ENCODE measurements around the gene TMEM115.

Gene TMEM115

DNA sequence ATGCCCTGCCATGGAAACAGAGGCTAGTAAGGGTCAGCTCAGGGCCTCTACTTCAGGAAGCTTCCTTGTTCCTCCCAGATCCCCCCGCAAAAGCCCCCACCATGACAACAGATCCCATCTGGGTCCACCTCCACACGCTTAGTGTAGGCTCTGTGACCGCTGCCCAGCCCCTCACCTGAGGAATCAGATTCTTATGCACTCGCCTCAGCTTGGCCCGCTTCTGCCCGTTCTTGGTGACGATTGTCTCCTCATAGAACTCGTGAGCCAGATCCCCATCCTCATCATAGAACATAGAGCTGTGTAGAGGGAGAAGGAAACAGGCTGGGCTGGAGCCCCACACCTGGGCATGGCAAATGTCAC lies 33.2 kb downstream of the TMEM115 start:
- no peak overlapping the region for H3K27ac ChIP-seq (replicated peaks; ENCODE audit: low read length)
- H3K23ac ChIP-seq (ENCODE audit: low read depth, low read length, poor library complexity) = no peak overlapping the region
- H3K9ac ChIP-seq (ENCODE audit: low read depth, low read length, poor library complexity) = no peak overlapping the region
- no peak overlapping the region for H4K91ac ChIP-seq (ENCODE audit: low read depth, low read length, poor library complexity)
- peaks cover 29 to 51% of the 10 kb centered on the region in 2 donors for H3K36me3 ChIP-seq (replicated peaks in 1 of 2; ENCODE audit: control insufficient read depth in 2 of 2, insufficient read depth in 2 of 2, low read length in 2 of 2)
- no peak overlapping the region for H2BK15ac ChIP-seq (ENCODE audit: low read length)
- peaks cover 10% of the 10 kb centered on the region for H3K79me1 ChIP-seq (ENCODE audit: low read depth, low read length)
- H3K4me2 ChIP-seq (ENCODE audit: insufficient read depth, low read length, poor library complexity, severe bottlenecking) = no peak overlapping the region
- no CpG with 5 or more reads among the region's 8 CpGs for whole genome bisulfite sequencing, 2 donors (ENCODE audit: extremely low coverage in 2 of 2, insufficient read length in 2 of 2, insufficient replicate concordance in 1 of 2)
- no peak overlapping the region for H2BK12ac ChIP-seq (ENCODE audit: low read length)
- H3K4ac ChIP-seq (ENCODE audit: low read length) = no peak overlapping the region
- no peak overlapping the region for H2AFZ ChIP-seq (ENCODE audit: low read length)
- no peaks in the 10 kb centered on the region for H3K27me3 ChIP-seq (ENCODE audit: control insufficient read depth in 3 of 3, insufficient read depth in 3 of 3, low read depth in 1 of 3, low read length in 3 of 3)
- no peak overlapping the region for H4K8ac ChIP-seq (ENCODE audit: low read depth, low read length)
- no peak overlapping the region for H2BK120ac ChIP-seq (ENCODE audit: low read depth, low read length)
- peaks cover 20% of the 10 kb centered on the region in 2 donors for H3K4me1 ChIP-seq (ENCODE audit: control insufficient read depth in 2 of 2, insufficient read depth in 1 of 2, low read depth in 1 of 2, low read length in 2 of 2)
- H3K9me3 ChIP-seq (replicated peaks in 1 of 2; ENCODE audit: control insufficient read depth in 2 of 2, insufficient read depth in 1 of 2, low read depth in 1 of 2, low read length in 2 of 2) = no peaks in the 10 kb centered on the region
- H2BK5ac ChIP-seq (ENCODE audit: low read length) = no peak overlapping the region
- no peak overlapping the region for H3K14ac ChIP-seq (ENCODE audit: low read length)
- no peak overlapping the region for H3K18ac ChIP-seq (ENCODE audit: low read length)
- H2AK5ac ChIP-seq (ENCODE audit: low read depth, low read length) = no peak overlapping the region
- DNase-seq (ENCODE audit: low spot score) = no peak
- H3K4me3 ChIP-seq (ENCODE audit: low read length in 2 of 2) = no peak overlapping the region

DNA sequence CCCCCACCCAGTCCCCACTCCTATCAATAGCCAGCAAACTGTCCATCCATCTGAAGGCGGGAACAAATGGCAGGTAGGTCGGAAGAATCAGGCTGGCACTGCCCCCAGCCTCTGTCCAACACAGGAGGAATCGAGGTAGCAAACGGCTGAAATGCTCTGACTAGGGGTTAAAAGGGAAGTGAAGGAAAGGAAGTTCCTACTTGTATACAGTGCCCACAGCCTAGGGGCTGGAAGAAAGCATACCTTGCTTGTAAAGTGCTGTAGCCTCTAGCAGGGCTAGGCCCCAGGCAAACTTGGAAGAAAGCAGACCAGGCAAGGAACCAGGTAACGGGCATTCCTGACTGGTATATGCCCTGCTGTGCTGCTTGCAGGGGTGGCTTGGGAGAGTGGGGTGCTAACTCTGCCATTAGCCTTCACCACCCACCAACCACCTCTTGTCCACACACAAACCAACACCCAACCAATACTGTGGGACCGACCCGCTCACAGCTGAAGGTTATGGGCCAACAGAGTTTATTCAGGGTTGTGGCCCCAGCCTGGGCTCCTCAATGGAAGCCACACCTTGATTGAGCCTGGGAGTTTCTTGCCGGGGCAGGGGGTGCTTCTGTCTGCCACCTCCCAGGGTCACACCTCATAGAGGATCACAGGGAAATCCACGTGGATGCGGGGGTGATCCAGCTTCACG lies 33.7 kb downstream of the TMEM115 start:
- no peak overlapping the region for H2BK120ac ChIP-seq (ENCODE audit: low read depth, low read length)
- no peak overlapping the region for H3K4me3 ChIP-seq (ENCODE audit: low read length in 2 of 2)
- no peak overlapping the region for H3K4me2 ChIP-seq (ENCODE audit: insufficient read depth, low read length, poor library complexity, severe bottlenecking)
- H4K8ac ChIP-seq (ENCODE audit: low read depth, low read length) = no peak overlapping the region
- H3K4me1 ChIP-seq (ENCODE audit: control insufficient read depth in 2 of 2, insufficient read depth in 1 of 2, low read depth in 1 of 2, low read length in 2 of 2) = peaks cover 20 to 21% of the 10 kb centered on the region in 2 donors
- no peaks in the 10 kb centered on the region for H3K9me3 ChIP-seq (replicated peaks in 1 of 2; ENCODE audit: control insufficient read depth in 2 of 2, insufficient read depth in 1 of 2, low read depth in 1 of 2, low read length in 2 of 2)
- no peak overlapping the region for H3K9ac ChIP-seq (ENCODE audit: low read depth, low read length, poor library complexity)
- no peak overlapping the region for H2BK12ac ChIP-seq (ENCODE audit: low read length)
- no peaks in the 10 kb centered on the region for H3K27me3 ChIP-seq (ENCODE audit: control insufficient read depth in 3 of 3, insufficient read depth in 3 of 3, low read depth in 1 of 3, low read length in 3 of 3)
- H2BK15ac ChIP-seq (ENCODE audit: low read length) = no peak overlapping the region
- no peak overlapping the region for H4K91ac ChIP-seq (ENCODE audit: low read depth, low read length, poor library complexity)
- H3K4ac ChIP-seq (ENCODE audit: low read length) = no peak overlapping the region
- peaks cover 24 to 46% of the 10 kb centered on the region in 2 donors for H3K36me3 ChIP-seq (replicated peaks in 1 of 2; ENCODE audit: control insufficient read depth in 2 of 2, insufficient read depth in 2 of 2, low read length in 2 of 2)
- no peak overlapping the region for H3K27ac ChIP-seq (replicated peaks; ENCODE audit: low read length)
- no peak overlapping the region for H3K18ac ChIP-seq (ENCODE audit: low read length)
- no peak for DNase-seq (ENCODE audit: low spot score)
- H2AK5ac ChIP-seq (ENCODE audit: low read depth, low read length) = no peak overlapping the region
- H3K79me1 ChIP-seq (ENCODE audit: low read depth, low read length) = peaks cover 10% of the 10 kb centered on the region
- H2AFZ ChIP-seq (ENCODE audit: low read length) = no peak overlapping the region
- H3K14ac ChIP-seq (ENCODE audit: low read length) = no peak overlapping the region
- no peak overlapping the region for H3K23ac ChIP-seq (ENCODE audit: low read depth, low read length, poor library complexity)
- no peak overlapping the region for H2BK5ac ChIP-seq (ENCODE audit: low read length)
- no CpG with 5 or more reads among the region's 11 CpGs for WGBS, 2 donors (ENCODE audit: extremely low coverage in 2 of 2, insufficient read length in 2 of 2, insufficient replicate concordance in 1 of 2)

DNA sequence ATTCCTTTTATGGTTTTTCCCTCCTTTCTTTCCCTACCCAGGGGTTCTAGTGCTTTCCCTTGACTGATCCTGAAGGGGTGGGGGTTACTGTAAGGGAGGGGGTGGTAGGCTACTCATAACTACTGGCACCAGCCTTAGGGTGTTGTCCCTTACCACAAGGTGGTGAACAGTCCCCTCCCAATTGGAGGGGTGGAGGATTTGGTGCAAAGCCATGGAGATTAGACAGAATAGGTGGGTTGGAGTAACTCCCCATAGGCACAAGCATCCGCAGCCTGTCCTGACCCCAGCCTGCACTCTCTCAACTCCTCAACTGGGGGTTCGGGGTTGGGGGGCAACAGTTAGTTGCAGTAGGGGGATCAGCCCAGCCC lies 34.2 kb downstream of the TMEM115 start:
- Histone ChIP-seq H3K27me3 (ENCODE audit: control insufficient read depth in 3 of 3, insufficient read depth in 3 of 3, low read depth in 1 of 3, low read length in 3 of 3) (no peaks in the 10 kb centered on the region), H4K8ac (ENCODE audit: low read depth, low read length) (no peak overlapping the region)
- WGBS, 2 donors (ENCODE audit: extremely low coverage in 2 of 2, insufficient read length in 2 of 2, insufficient replicate concordance in 1 of 2) = no CpG with 5 or more reads among the region's 2 CpGs

DNA sequence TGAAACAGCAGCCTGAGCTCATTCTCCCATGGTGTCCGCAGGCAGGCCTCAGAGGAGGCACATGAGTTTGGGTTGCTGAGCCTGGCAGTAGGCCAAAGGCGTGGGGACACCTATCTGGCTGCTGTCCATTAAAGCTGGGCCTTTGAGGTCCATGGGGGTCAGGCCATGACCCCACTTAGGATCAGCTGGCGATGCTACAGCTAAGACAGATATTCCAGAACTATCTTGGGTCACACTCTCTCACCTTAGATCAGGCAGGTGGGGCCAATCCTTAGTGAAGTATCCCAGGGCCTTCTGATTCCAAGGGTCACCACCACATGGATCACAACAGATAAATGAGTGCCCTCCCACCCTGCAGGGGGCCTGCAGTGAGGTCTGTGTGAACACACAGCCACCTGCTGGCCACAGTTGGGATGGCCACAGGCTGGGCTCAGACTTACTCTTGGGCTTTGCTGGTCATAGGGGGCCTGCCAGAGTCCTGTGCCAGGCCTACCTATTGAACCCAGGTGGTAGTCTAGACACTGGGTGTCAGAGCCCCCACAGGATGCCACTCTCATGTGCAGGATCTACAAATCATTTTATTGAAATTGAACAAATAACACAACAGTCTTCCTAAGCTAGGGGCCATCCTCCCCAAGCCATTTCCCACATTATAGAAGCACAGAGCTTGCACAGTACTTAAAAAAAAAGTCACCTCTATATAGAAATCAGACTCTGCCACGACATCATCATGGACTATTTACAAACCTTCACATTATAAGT lies 34.8 kb downstream of the TMEM115 start:
- Histone ChIP-seq H2BK120ac (ENCODE audit: low read depth, low read length) (no peak overlapping the region), H2BK15ac (ENCODE audit: low read length) (no peak overlapping the region), H2AFZ (ENCODE audit: low read length) (no peak overlapping the region), H3K4me1 (ENCODE audit: control insufficient read depth in 2 of 2, insufficient read depth in 1 of 2, low read depth in 1 of 2, low read length in 2 of 2) (peaks cover 28 to 32% of the 10 kb centered on the region in 2 donors), H2AK5ac (ENCODE audit: low read depth, low read length) (peak overlapping the region; percentile 38), H3K23ac (ENCODE audit: low read depth, low read length, poor library complexity) (no peak overlapping the region), H3K27me3 (ENCODE audit: control insufficient read depth in 3 of 3, insufficient read depth in 3 of 3, low read depth in 1 of 3, low read length in 3 of 3) (no peaks in the 10 kb centered on the region), H3K79me1 (ENCODE audit: low read depth, low read length) (peaks cover 17% of the 10 kb centered on the region), H2BK12ac (ENCODE audit: low read length) (no peak overlapping the region), H3K36me3 (replicated peaks in 1 of 2; ENCODE audit: control insufficient read depth in 2 of 2, insufficient read depth in 2 of 2, low read length in 2 of 2) (peaks cover 17 to 42% of the 10 kb centered on the region in 2 donors), H3K9ac (ENCODE audit: low read depth, low read length, poor library complexity) (no peak overlapping the region), H3K18ac (ENCODE audit: low read length) (peak overlapping the region; percentile 25), H3K4ac (ENCODE audit: low read length) (no peak overlapping the region), H3K14ac (ENCODE audit: low read length) (no peak overlapping the region), H4K91ac (ENCODE audit: low read depth, low read length, poor library complexity) (peak overlapping the region; percentile 28), H3K27ac (replicated peaks; ENCODE audit: low read length) (no peak overlapping the region), H3K4me2 (ENCODE audit: insufficient read depth, low read length, poor library complexity, severe bottlenecking) (no peak overlapping the region), H4K8ac (ENCODE audit: low read depth, low read length) (no peak overlapping the region), H3K9me3 (replicated peaks in 1 of 2; ENCODE audit: control insufficient read depth in 2 of 2, insufficient read depth in 1 of 2, low read depth in 1 of 2, low read length in 2 of 2) (no peaks in the 10 kb centered on the region), H3K4me3 (ENCODE audit: low read length in 2 of 2) (peak overlapping the region in 1 of 2 donors; percentile 0), H2BK5ac (ENCODE audit: low read length) (no peak overlapping the region)
- DNase-seq (ENCODE audit: low spot score) = no peak
- WGBS, 2 donors (ENCODE audit: extremely low coverage in 2 of 2, insufficient read length in 2 of 2, insufficient replicate concordance in 1 of 2) = no CpG with 5 or more reads among the region's 4 CpGs

More for the DNA sequence above, 34.2 kb downstream of the TMEM115 start:
- Histone ChIP-seq H4K91ac (ENCODE audit: low read depth, low read length, poor library complexity) (no peak overlapping the region), H3K27ac (replicated peaks; ENCODE audit: low read length) (no peak overlapping the region), H2BK12ac (ENCODE audit: low read length) (no peak overlapping the region), H3K4me2 (ENCODE audit: insufficient read depth, low read length, poor library complexity, severe bottlenecking) (no peak overlapping the region), H3K36me3 (replicated peaks in 1 of 2; ENCODE audit: control insufficient read depth in 2 of 2, insufficient read depth in 2 of 2, low read length in 2 of 2) (peaks cover 20 to 42% of the 10 kb centered on the region in 2 donors), H3K9me3 (replicated peaks in 1 of 2; ENCODE audit: control insufficient read depth in 2 of 2, insufficient read depth in 1 of 2, low read depth in 1 of 2, low read length in 2 of 2) (no peaks in the 10 kb centered on the region), H3K79me1 (ENCODE audit: low read depth, low read length) (peaks cover 15% of the 10 kb centered on the region), H2BK120ac (ENCODE audit: low read depth, low read length) (no peak overlapping the region), H3K4me1 (ENCODE audit: control insufficient read depth in 2 of 2, insufficient read depth in 1 of 2, low read depth in 1 of 2, low read length in 2 of 2) (peaks cover 25 to 26% of the 10 kb centered on the region in 2 donors), H3K4ac (ENCODE audit: low read length) (no peak overlapping the region), H2AFZ (ENCODE audit: low read length) (no peak overlapping the region), H3K18ac (ENCODE audit: low read length) (no peak overlapping the region), H2BK15ac (ENCODE audit: low read length) (no peak overlapping the region), H2AK5ac (ENCODE audit: low read depth, low read length) (no peak overlapping the region), H2BK5ac (ENCODE audit: low read length) (no peak overlapping the region), H3K23ac (ENCODE audit: low read depth, low read length, poor library complexity) (no peak overlapping the region), H3K4me3 (ENCODE audit: low read length in 2 of 2) (no peak overlapping the region), H3K9ac (ENCODE audit: low read depth, low read length, poor library complexity) (no peak overlapping the region), H3K14ac (ENCODE audit: low read length) (no peak overlapping the region)
- no peak for DNase-seq (ENCODE audit: low spot score)

Data from neuronal stem cell (in vitro differentiated cells).